IMR-90 (cell line): ENCODE results near the gene ADGB. TPM values are rescaled to one million over a fixed set of nuclear protein-coding genes. Genes with fewer than 3 reads are reported as not detected.

ENCODE experiments used
- ATAC-seq: fragments of 200-7000 bp; cut with Tn5 transposase; 2 replicates; pipeline ENCODE4 v1.9.1; 2020; ENCODE audit warnings: low read depth, mild to moderate bottlenecking, moderate library complexity
- BruUV-seq: library from RNA; stranded (reverse); fragments of 400-500 nt; replicated peaks from 2 replicates; lab custom pipeline; 2021; lab: Mats Ljungman, UMichigan
- CTCF ChIA-PET: fragments of 300-600 bp; formaldehyde crosslinking; extraction: SDS; loops from one replicate; lab custom pipeline; 2021; ENCODE audit warnings: antibody characterized with exemption; lab: Yijun Ruan, JAX
- POLR2A ChIA-PET: fragments of 300-600 bp; sonication (Branson Sonifier 250); formaldehyde crosslinking; loops from one replicate; lab custom pipeline; 2022; ENCODE audit warnings: antibody characterized with exemption; ENCODE audit not compliant: unreplicated experiment; lab: Charles Lee
- DNase-seq: peaks from one replicate; pipeline ENCODE4 v3.0.0; 2013
- H2AFZ ChIP-seq: replicated peaks from 2 replicates; pipeline ENCODE3; 2013; ENCODE audit warnings: low read length, mild to moderate bottlenecking; ENCODE audit not compliant: poor library complexity
- H2AK5ac ChIP-seq: 2 replicates; pipeline ENCODE4 v1.6.1; 2013; ENCODE audit warnings: low read depth, low read length, inconsistent platforms
- H2AK9ac ChIP-seq: replicated peaks from 2 replicates; pipeline ENCODE3; 2013; ENCODE audit warnings: mild to moderate bottlenecking, low read depth, low read length, moderate library complexity; ENCODE audit not compliant: poor library complexity
- H2BK120ac ChIP-seq: 2 replicates; pipeline ENCODE4 v1.6.1; 2013; ENCODE audit warnings: low read depth, low read length, inconsistent platforms
- H2BK15ac ChIP-seq: 3 replicates; pipeline ENCODE4 v1.6.1; 2013; ENCODE audit warnings: low read depth, low read length, inconsistent platforms
- H2BK20ac ChIP-seq: 2 replicates; pipeline ENCODE4 v1.6.1; 2013; ENCODE audit warnings: low read depth, mild to moderate bottlenecking, inconsistent platforms, low read length, moderate library complexity
- H2BK5ac ChIP-seq: 2 replicates; pipeline ENCODE4 v1.6.1; 2013; ENCODE audit warnings: mild to moderate bottlenecking, low read depth, low read length, inconsistent platforms; ENCODE audit not compliant: poor library complexity, severe bottlenecking
- H3K14ac ChIP-seq: replicated peaks from 2 replicates; pipeline ENCODE4 v1.6.1; 2013; ENCODE audit warnings: low read depth, low read length, inconsistent platforms
- H3K18ac ChIP-seq: 2 replicates; pipeline ENCODE4 v1.6.1; 2013; ENCODE audit warnings: low read depth, low read length, control low read depth
- H3K23ac ChIP-seq: 2 replicates; pipeline ENCODE4 v1.6.1; 2013; ENCODE audit warnings: low read depth, low read length, inconsistent platforms
- H3K27ac ChIP-seq: 2 replicates; pipeline ENCODE4 v1.5.1; 2013; ENCODE audit warnings: mild to moderate bottlenecking, control low read depth, low read length; ENCODE audit not compliant: insufficient read depth
- H3K27me3 ChIP-seq: 2 replicates; pipeline ENCODE4 v1.6.1; 2013; ENCODE audit warnings: low read length; ENCODE audit not compliant: control insufficient read depth, insufficient read depth
- H3K36me3 ChIP-seq: 2 replicates; pipeline ENCODE4 v1.6.1; 2013; ENCODE audit warnings: low read length, mixed read lengths; ENCODE audit not compliant: control insufficient read depth, insufficient read depth
- H3K4ac ChIP-seq: 2 replicates; pipeline ENCODE4 v1.6.1; 2013; ENCODE audit warnings: low read depth, low read length, inconsistent platforms
- H3K4me1 ChIP-seq: 2 replicates; pipeline ENCODE4 v1.6.1; 2013; ENCODE audit warnings: low read length, mixed read lengths; ENCODE audit not compliant: control insufficient read depth, insufficient read depth
- H3K4me2 ChIP-seq: 2 replicates; pipeline ENCODE4 v1.6.1; 2013; ENCODE audit warnings: low read depth, mild to moderate bottlenecking, control low read depth, low read length, moderate library complexity
- H3K4me3 ChIP-seq: 2 replicates; pipeline ENCODE4 v1.5.1; 2013; ENCODE audit warnings: low read depth, mild to moderate bottlenecking, control low read depth, low read length, moderate library complexity; ENCODE audit not compliant: insufficient read depth
- H3K56ac ChIP-seq: 2 replicates; pipeline ENCODE4 v1.6.1; 2013; ENCODE audit warnings: low read length, inconsistent platforms; ENCODE audit not compliant: insufficient read depth; ENCODE audit errors: extremely low read depth
- H3K79me1 ChIP-seq, 2 experiments: 2 replicates each; pipeline ENCODE4 v1.6.1; 2013; ENCODE audit warnings: low read length in 2 of 2, inconsistent platforms in 1 of 2, low read depth in 1 of 2
- H3K9ac ChIP-seq: 2 replicates; pipeline ENCODE4 v1.6.1; 2013; ENCODE audit warnings: low read depth, low read length, control low read depth
- H3K9me1 ChIP-seq: 2 replicates; pipeline ENCODE4 v1.6.1; 2013; ENCODE audit warnings: low read length, inconsistent platforms; ENCODE audit not compliant: insufficient read depth
- H3K9me3 ChIP-seq: 2 replicates; pipeline ENCODE4 v1.6.1; 2013; ENCODE audit warnings: low read length; ENCODE audit not compliant: control insufficient read depth, insufficient read depth
- H4K20me1 ChIP-seq: 2 replicates; pipeline ENCODE4 v1.6.1; 2013; ENCODE audit warnings: low read length, inconsistent platforms; ENCODE audit not compliant: insufficient read depth
- H4K5ac ChIP-seq: 2 replicates; pipeline ENCODE4 v1.6.1; 2013; ENCODE audit warnings: mild to moderate bottlenecking, low read depth, low read length, control low read depth
- H4K8ac ChIP-seq, 2 experiments: 2 replicates each; pipeline ENCODE4 v1.6.1; 2013; ENCODE audit warnings: low read depth in 2 of 2, low read length in 2 of 2, control low read depth in 1 of 2, inconsistent platforms in 1 of 2
- H4K91ac ChIP-seq: 2 replicates; pipeline ENCODE4 v1.6.1; 2013; ENCODE audit warnings: low read depth, low read length, inconsistent platforms; ENCODE audit not compliant: insufficient read depth
- CEBPB ChIP-seq: IDR thresholded peaks from 2 replicates; pipeline ENCODE4 v1.6.1; 2012; ENCODE audit warnings: low read depth, low read length, improper control_type of control experiment
- CTCF ChIP-seq: conservative IDR thresholded peaks from 2 replicates; pipeline ENCODE4 v1.5.1; 2012; ENCODE audit warnings: mild to moderate bottlenecking, low read depth, low read length, improper control_type of control experiment
- FOS ChIP-seq: fragments of 150-350 bp; IDR thresholded peaks from 2 replicates; pipeline ENCODE4 v1.6.1; 2016; ENCODE audit warnings: low read depth, low read length
- NFE2L2 ChIP-seq: fragments of 150-350 bp; IDR thresholded peaks from 2 replicates; pipeline ENCODE4 v1.6.1; 2016; ENCODE audit warnings: low read depth, mild to moderate bottlenecking, low read length
- RAD21 ChIP-seq: IDR thresholded peaks from 2 replicates; pipeline ENCODE4 v1.6.1; 2012; ENCODE audit warnings: low read length, improper control_type of control experiment
- RCOR1 ChIP-seq: IDR thresholded peaks from 2 replicates; pipeline ENCODE4 v1.6.1; 2012; ENCODE audit warnings: mild to moderate bottlenecking, low read length, improper control_type of control experiment; ENCODE audit not compliant: insufficient replicate concordance
- RFX5 ChIP-seq: IDR thresholded peaks from 2 replicates; pipeline ENCODE4 v1.8.0; 2012; ENCODE audit warnings: low read depth, mild to moderate bottlenecking, low read length, moderate library complexity
- WGBS, 2 experiments: methylation state at CpG; one replicate each; pipeline versions ENCODE4 v1.1.5 to v1.1.7; 2013; ENCODE audit warnings: missing lambda C conversion rate in 2 of 2; ENCODE audit not compliant: insufficient read length in 1 of 2; ENCODE audit errors: extremely low coverage in 2 of 2; 5-methylcytosine and 5-hydroxymethylcytosine counted together
- dilution Hi-C: fragments of 300-500 bp; cut with HindIII; formaldehyde crosslinking; loops from one replicate; pipeline ENCODE4 v1.14.3; 2018; ENCODE audit warnings: low sequenced_read_pairs; ENCODE audit not compliant: unreplicated experiment
- in situ Hi-C: fragments of 300-500 bp; cut with MboI; formaldehyde crosslinking; loops from 3 replicates; pipeline ENCODE4 v1.14.3; 2019; ENCODE audit warnings: low sequenced_read_pairs, inconsistent platforms, mixed read lengths
- intact Hi-C: fragments of 100-400 bp; cut with micrococcal nuclease; formaldehyde crosslinking; loops from 2 replicates; pipeline ENCODE4 v1.10.0; 2022
- polyA plus RNA-seq, 3 experiments: library from polyadenylated mRNA; depleted of rRNA; stranded (reverse); fragments of >200 nt; gene quantifications; 2 replicates each; pipeline ENCODE4 v1.2.3, GENCODE V29; 2012; ENCODE audit warnings: low replicate concordance in 1 of 3
- total RNA-seq: library from RNA; depleted of rRNA; stranded (reverse); fragments of >200 nt; gene quantifications from 2 replicates; pipeline ENCODE4 v1.2.3, GENCODE V29; 2012

The ADGB gene
- total and polyA plus RNA-seq, 2 of the 4 experiments (the other 2 are of a cell fraction): not detected

GRCh38 chr6:146860583-146860982, 261.8 kb downstream of the ADGB start:
- Histone ChIP-seq H3K79me1 (no peaks in the 10 kb centered on the region), H3K9me1 (peaks cover 7% of the 10 kb centered on the region; the same call in 1 of the 2 replicates), H3K4me3 (no peak overlapping the region), H3K36me3 (no peaks in the 10 kb centered on the region), H3K56ac (no peak overlapping the region), H3K4me1 (peaks cover 3% of the 10 kb centered on the region; the same call in 1 of the 2 replicates), H3K27ac (no peak overlapping the region), H4K5ac (no peak overlapping the region), H3K9ac (no peak overlapping the region), H3K18ac (no peak overlapping the region), H3K4me2 (no peak overlapping the region), H4K20me1 (no peaks in the 10 kb centered on the region), H3K4ac (no peak overlapping the region), H3K23ac (no peak overlapping the region), H2AFZ (no peak overlapping the region), H2BK120ac (no peak overlapping the region), H2AK9ac (no peak overlapping the region), H2AK5ac (no peak overlapping the region), H2BK5ac (no peak overlapping the region), H4K8ac (no peak overlapping the region), H4K91ac (no peak overlapping the region), H3K9me3 (no peaks in the 10 kb centered on the region), H2BK20ac (no peak overlapping the region), H2BK15ac (no peak overlapping the region), H3K14ac (no peak overlapping the region), H3K27me3 (no peaks in the 10 kb centered on the region)
- no TSS peak for BruUV-seq
- CTCF ChIA-PET: no interaction called here
- in situ Hi-C loops (loop anchor here (25.0 kb wide), 1 partner anchor 1302 kb away; no protein-coding TSS in a partner anchor), dilution Hi-C loops (no loop called here), intact Hi-C loops (no loop called here)
- ATAC-seq: no peak
- no peak for TF ChIP-seq CEBPB
- no peak for TF ChIP-seq RCOR1
- no peak for TF ChIP-seq NFE2L2
- TF ChIP-seq RFX5: no peak
- no peak for TF ChIP-seq RAD21
- TF ChIP-seq FOS: no peak
- no peak for TF ChIP-seq CTCF
- WGBS, 2 experiments: no CpG with 5 or more reads among the region's 2 CpGs
- DNase-seq: no peak
- POLR2A ChIA-PET: no interaction called here
